Measurements from ENCODE around the gene NEUROD2. TPM values are rescaled to one million over a fixed set of nuclear protein-coding genes. Genes with fewer than 3 reads are reported as not detected.

The NEUROD2 gene
- total and polyA plus RNA-seq, 12 donors, result 0.08 TPM; not detected in 11

DNA sequence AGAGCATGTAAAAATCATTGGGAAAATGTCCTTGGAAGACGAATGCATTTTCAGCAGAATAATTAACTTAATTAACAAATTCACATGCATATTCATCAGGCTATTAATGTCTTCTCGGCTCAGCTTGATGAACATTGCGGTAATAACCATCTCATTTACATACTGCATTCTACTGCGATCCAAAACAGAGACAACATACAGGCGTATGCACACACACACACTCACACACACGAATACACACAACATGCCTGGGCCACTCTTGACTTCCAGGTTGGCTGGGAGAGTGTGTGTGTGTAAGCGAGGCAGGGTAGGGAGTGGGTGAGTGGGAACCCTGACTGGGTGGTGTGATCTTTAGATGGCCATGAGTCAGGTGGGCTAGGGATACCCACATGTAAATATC, 44.7 kb downstream of the NEUROD2 start:
- WGBS, 4 donors, result 65 to 76% (median 69%) methylated on average over 7 of the region's 7 CpGs
- peaks cover 0 to 11% of the 10 kb centered on the region in 2 donors for H3K36me3 ChIP-seq (replicated peaks in 1 of 2)
- H3K27ac ChIP-seq, result peak overlapping the region in 1 of 5 donors; percentile 65
- TF ChIP-seq, protein P1, sequence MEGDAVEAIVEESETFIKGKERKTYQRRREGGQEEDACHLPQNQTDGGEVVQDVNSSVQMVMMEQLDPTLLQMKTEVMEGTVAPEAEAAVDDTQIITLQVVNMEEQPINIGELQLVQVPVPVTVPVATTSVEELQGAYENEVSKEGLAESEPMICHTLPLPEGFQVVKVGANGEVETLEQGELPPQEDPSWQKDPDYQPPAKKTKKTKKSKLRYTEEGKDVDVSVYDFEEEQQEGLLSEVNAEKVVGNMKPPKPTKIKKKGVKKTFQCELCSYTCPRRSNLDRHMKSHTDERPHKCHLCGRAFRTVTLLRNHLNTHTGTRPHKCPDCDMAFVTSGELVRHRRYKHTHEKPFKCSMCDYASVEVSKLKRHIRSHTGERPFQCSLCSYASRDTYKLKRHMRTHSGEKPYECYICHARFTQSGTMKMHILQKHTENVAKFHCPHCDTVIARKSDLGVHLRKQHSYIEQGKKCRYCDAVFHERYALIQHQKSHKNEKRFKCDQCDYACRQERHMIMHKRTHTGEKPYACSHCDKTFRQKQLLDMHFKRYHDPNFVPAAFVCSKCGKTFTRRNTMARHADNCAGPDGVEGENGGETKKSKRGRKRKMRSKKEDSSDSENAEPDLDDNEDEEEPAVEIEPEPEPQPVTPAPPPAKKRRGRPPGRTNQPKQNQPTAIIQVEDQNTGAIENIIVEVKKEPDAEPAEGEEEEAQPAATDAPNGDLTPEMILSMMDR (IDR thresholded peaks at IDR 0.05), result no peak
- no peak for TF ChIP-seq POLR2A (IDR thresholded peaks at IDR 0.05)
- no peak overlapping the region for H3K4me3 ChIP-seq
- DNase-seq, result peak in 3 of 7 donors; percentile 30 to 35 (median 35)
- intact Hi-C loops (cut with DNase I), result no loop called here
- H3K9me3 ChIP-seq (replicated peaks in 1 of 3), result no peaks in the 10 kb centered on the region
- peaks cover 4 to 16% of the 10 kb centered on the region in 2 donors for H3K4me1 ChIP-seq (replicated peaks in 1 of 2)
- H3K27me3 ChIP-seq, result no peaks in the 10 kb centered on the region

DNA sequence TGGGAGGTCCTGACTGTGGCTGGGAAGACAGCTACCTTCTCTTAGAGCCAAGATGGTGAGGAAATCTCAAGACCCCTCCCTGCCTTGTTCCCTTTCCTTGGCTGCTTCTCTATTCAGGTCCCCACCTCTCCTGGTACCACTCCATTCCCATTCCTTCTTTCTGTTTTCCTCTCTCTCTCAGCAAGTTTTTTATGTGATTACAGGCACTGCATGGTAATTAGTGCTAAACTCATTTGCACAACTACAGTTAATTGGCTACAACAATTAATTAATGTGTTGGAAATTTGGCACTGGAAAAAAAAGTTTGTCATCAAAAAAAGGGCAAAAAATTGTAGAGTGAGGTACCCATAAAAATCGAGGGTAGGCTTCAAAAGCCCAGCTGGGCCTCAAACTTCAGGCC, 45.3 kb downstream of the NEUROD2 start:
- 35 to 58% (median 55%) methylated on average over 1 of the region's 1 CpG for WGBS, 4 donors
- intact Hi-C loops (cut with DNase I), result no loop called here
- TF ChIP-seq, protein P1 (IDR thresholded peaks at IDR 0.05), result no peak
- TF ChIP-seq POLR2A (IDR thresholded peaks at IDR 0.05), result no peak
- no peaks in the 10 kb centered on the region for H3K27me3 ChIP-seq
- no peak for DNase-seq
- no peak overlapping the region for H3K27ac ChIP-seq
- H3K9me3 ChIP-seq (replicated peaks in 1 of 3), result no peaks in the 10 kb centered on the region
- H3K4me1 ChIP-seq (replicated peaks in 1 of 2), result peaks cover 4 to 16% of the 10 kb centered on the region in 2 donors
- H3K4me3 ChIP-seq, result no peak overlapping the region
- H3K36me3 ChIP-seq (replicated peaks in 1 of 2), result peaks cover 0 to 16% of the 10 kb centered on the region in 2 donors

DNA sequence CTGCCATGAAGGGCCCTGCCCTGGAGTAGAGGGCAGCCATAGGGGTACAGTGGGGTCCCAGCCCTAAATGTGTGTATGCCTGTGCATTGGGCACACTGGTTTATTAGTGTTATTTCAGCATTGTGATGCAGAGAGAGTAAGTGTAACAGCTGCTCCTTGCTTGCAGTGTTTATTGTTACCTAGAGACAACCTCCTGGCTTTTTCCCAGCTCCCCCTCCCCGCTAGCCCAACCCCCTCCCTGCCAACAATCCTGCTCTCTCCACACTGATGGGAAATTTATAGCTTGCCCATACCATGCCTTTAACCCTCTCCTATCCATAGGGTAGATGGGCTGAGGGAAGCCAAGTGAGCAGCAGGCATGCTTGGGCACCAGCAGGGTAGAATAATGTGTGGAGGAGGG, 51.3 kb downstream of the NEUROD2 start:
- no peaks in the 10 kb centered on the region for H3K27me3 ChIP-seq
- no peak for DNase-seq
- WGBS, 4 donors, result 55 to 88% (median 67%) methylated on average over 1 of the region's 1 CpG
- H3K9me3 ChIP-seq (replicated peaks in 1 of 3), result no peaks in the 10 kb centered on the region
- H3K27ac ChIP-seq, result no peak overlapping the region
- TF ChIP-seq, protein P1 (IDR thresholded peaks at IDR 0.05), result no peak
- TF ChIP-seq POLR2A (IDR thresholded peaks at IDR 0.05), result no peak
- no peak overlapping the region for H3K4me3 ChIP-seq
- peaks cover 0 to 36% of the 10 kb centered on the region in 2 donors for H3K36me3 ChIP-seq (replicated peaks in 1 of 2)
- H3K4me1 ChIP-seq (replicated peaks in 1 of 2), result peaks cover 0 to 5% of the 10 kb centered on the region in 2 donors
- intact Hi-C loops (cut with DNase I), result no loop called here

DNA sequence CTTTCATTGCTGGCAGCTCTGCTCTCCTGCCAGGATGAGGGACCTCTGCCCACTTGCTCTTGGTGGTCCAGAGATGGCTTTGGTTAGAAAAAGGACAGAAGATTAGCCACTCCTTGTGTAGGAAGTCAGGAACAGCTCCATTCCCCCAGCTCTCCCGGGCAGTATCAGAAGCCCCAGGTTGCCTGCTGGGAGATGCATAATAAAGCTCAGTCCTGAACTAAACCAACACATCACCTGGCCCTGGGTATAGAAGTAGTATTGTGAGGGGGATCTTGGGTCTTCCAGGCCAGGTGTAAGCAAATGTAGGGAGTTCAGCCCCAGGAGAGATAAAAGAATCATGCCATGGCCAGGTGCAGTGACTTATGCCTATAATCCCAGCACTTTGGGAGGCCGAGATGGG, 52.4 kb downstream of the NEUROD2 start:
- no peak for DNase-seq
- Histone ChIP-seq H3K4me3 (no peak overlapping the region), H3K27me3 (no peaks in the 10 kb centered on the region), H3K36me3 (replicated peaks in 1 of 2) (peaks cover 0 to 34% of the 10 kb centered on the region in 2 donors), H3K27ac (no peak overlapping the region), H3K9me3 (replicated peaks in 1 of 3) (no peaks in the 10 kb centered on the region), H3K4me1 (replicated peaks in 1 of 2) (peaks cover 0 to 5% of the 10 kb centered on the region in 2 donors)
- 83 to 88% (median 87%) methylated on average over 1 to 2 of the region's 2 CpGs for WGBS, 4 donors
- TF ChIP-seq POLR2A (IDR thresholded peaks at IDR 0.05), result no peak
- TF ChIP-seq, protein P1 (IDR thresholded peaks at IDR 0.05), result no peak
- intact Hi-C loops (cut with DNase I), result no loop called here

Other genes with a start within 250 kb of the NEUROD2 start
- gene FBXL20, start 206.3 kb downstream of the NEUROD2 start, total RNA-seq, result 10 to 100 TPM; 11.5 to 41.5 (median 21.6) TPM
- 1 to 10 TPM; 3.7 to 9.1 (median 6.2) TPM for gene FBXL20, start 206.3 kb downstream of the NEUROD2 start, polyA plus RNA-seq
- gene MED1, start 156.7 kb downstream of the NEUROD2 start, total RNA-seq, result 10 to 100 TPM; 13.5 to 29.4 (median 26.4) TPM
- 10 to 100 TPM in 1 of 3 donors, 1 to 10 TPM in 2; 3.5 to 28.7 (median 6.7) TPM for gene MED1, start 156.7 kb downstream of the NEUROD2 start, polyA plus RNA-seq
- 100 to 1,000 TPM in 1 of 9 donors, 10 to 100 TPM in 8; 23.4 to 206 (median 44.5) TPM for gene CDK12, start 146.4 kb downstream of the NEUROD2 start, total RNA-seq
- gene CDK12, start 146.4 kb downstream of the NEUROD2 start, polyA plus RNA-seq, result 10 to 100 TPM in 2 of 3 donors, 1 to 10 TPM in 1; 7.2 to 37.7 (median 17.6) TPM
- 10 to 100 TPM in 3 of 9 donors, 1 to 10 TPM in 3, under 1 TPM in 2, not detected in 1; 0.32 to 39.7 (median 3.4) TPM for gene PPP1R1B, start 19.0 kb upstream of the NEUROD2 start, total RNA-seq
- gene PPP1R1B, start 19.0 kb upstream of the NEUROD2 start, polyA plus RNA-seq, result 10 to 100 TPM; 37.5 to 58.0 (median 46.9) TPM
- gene STARD3, start 29.2 kb upstream of the NEUROD2 start, total RNA-seq, result 100 to 1,000 TPM in 3 of 9 donors, 10 to 100 TPM in 6; 38.6 to 129 (median 85.1) TPM
- gene STARD3, start 29.2 kb upstream of the NEUROD2 start, polyA plus RNA-seq, result 100 to 1,000 TPM; 101 to 220 (median 102) TPM
- 10 to 100 TPM in 1 of 9 donors, 1 to 10 TPM in 5, under 1 TPM in 2, not detected in 1; 0.78 to 13.6 (median 1.6) TPM for gene TCAP, start 57.4 kb upstream of the NEUROD2 start, total RNA-seq
- 10 to 100 TPM in 1 of 3 donors, 1 to 10 TPM in 1, under 1 TPM in 1; 0.92 to 13.4 (median 2.9) TPM for gene TCAP, start 57.4 kb upstream of the NEUROD2 start, polyA plus RNA-seq
- gene PNMT, start 60.5 kb upstream of the NEUROD2 start, total RNA-seq, result 100 to 1,000 TPM in 3 of 9 donors, 10 to 100 TPM in 1, 1 to 10 TPM in 3, under 1 TPM in 1, not detected in 1; 0.47 to 366 (median 8.4) TPM
- 100 to 1,000 TPM; 185 to 593 (median 477) TPM for gene PNMT, start 60.5 kb upstream of the NEUROD2 start, polyA plus RNA-seq
- gene PGAP3, start 80.1 kb upstream of the NEUROD2 start, total RNA-seq, result 10 to 100 TPM; 15.1 to 35.1 (median 22.4) TPM
- gene PGAP3, start 80.1 kb upstream of the NEUROD2 start, polyA plus RNA-seq, result 10 to 100 TPM in 2 of 3 donors, 1 to 10 TPM in 1; 7.6 to 24.2 (median 23.0) TPM
- gene ERBB2, start 92.1 kb upstream of the NEUROD2 start, total RNA-seq, result 10 to 100 TPM in 6 of 9 donors, 1 to 10 TPM in 3; 7.4 to 16.9 (median 12.1) TPM
- gene ERBB2, start 92.1 kb upstream of the NEUROD2 start, polyA plus RNA-seq, result 10 to 100 TPM in 1 of 3 donors, 1 to 10 TPM in 2; 4.8 to 12.3 (median 8.3) TPM
- gene MIEN1, start 122.6 kb upstream of the NEUROD2 start, total RNA-seq, result 100 to 1,000 TPM in 1 of 9 donors, 10 to 100 TPM in 8; 41.9 to 210 (median 47.4) TPM
- gene MIEN1, start 122.6 kb upstream of the NEUROD2 start, polyA plus RNA-seq, result 100 to 1,000 TPM in 2 of 3 donors, 10 to 100 TPM in 1; 79.9 to 130 (median 108) TPM
- 1 to 10 TPM in 1 of 9 donors, under 1 TPM in 4, not detected in 4; 0.06 to 1.2 (median 0.25) TPM for gene GRB7, start 130.0 kb upstream of the NEUROD2 start, total RNA-seq
- gene GRB7, start 130.0 kb upstream of the NEUROD2 start, polyA plus RNA-seq, result under 1 TPM in 2 of 3 donors, not detected in 1; 0.17 to 0.56 TPM